Lower leg skin (tissue), 4 donors: ENCODE results near the gene SLC39A8. TPM values are rescaled to one million over a fixed set of nuclear protein-coding genes. Genes with fewer than 3 reads are reported as not detected.

Experiments used
- DNase-seq, 2 donors: peaks; one replicate each; pipeline ENCODE4 v3.0.0-alpha.2; 2019; ENCODE audit warnings: low spot score in 2 of 2
- H3K4me3 ChIP-seq: fragments of 200-600 bp; sonication (generic); 2 replicates; pipeline ENCODE4 v1.5.1; 2017; ENCODE audit warnings: mild to moderate bottlenecking, low read depth; ENCODE audit not compliant: poor library complexity, severe bottlenecking
- POLR2A ChIP-seq, 2 donors: fragments of 450-650 bp; IDR thresholded peaks; one replicate each; pipeline ENCODE4 v1.6.1; 2016 to 2017; ENCODE audit warnings: antibody characterized with exemption in 2 of 2, mild to moderate bottlenecking in 1 of 2, moderate library complexity in 1 of 2
- WGBS, 2 donors: methylation state at CpG; one replicate each; pipeline ENCODE4 v1.1.5; 2018; 5-methylcytosine and 5-hydroxymethylcytosine counted together
- intact Hi-C: fragments of 100-400 bp; cut with DNase I; formaldehyde crosslinking; loops from one replicate; pipeline ENCODE4 v1.15.0; 2023; ENCODE audit warnings: low total_unique reads
- total RNA-seq, 4 donors: library from RNA; depleted of rRNA; stranded (reverse); fragments of >200 nt; gene quantifications; one replicate each; pipeline ENCODE4 v1.1.0, GENCODE V29; 2016
- TF ChIP-seq, protein P1 (sequence below), 3 donors: fragments of 450-650 bp; IDR thresholded peaks; one replicate each; pipeline ENCODE4 v1.5.1; 2016; ENCODE audit warnings: antibody characterized with exemption in 3 of 3, mild to moderate bottlenecking in 3 of 3, moderate library complexity in 2 of 3

Gene SLC39A8
- total RNA-seq, 4 donors from 2014 or later: 11.0 to 34.0 (median 21.8) TPM

DNA sequence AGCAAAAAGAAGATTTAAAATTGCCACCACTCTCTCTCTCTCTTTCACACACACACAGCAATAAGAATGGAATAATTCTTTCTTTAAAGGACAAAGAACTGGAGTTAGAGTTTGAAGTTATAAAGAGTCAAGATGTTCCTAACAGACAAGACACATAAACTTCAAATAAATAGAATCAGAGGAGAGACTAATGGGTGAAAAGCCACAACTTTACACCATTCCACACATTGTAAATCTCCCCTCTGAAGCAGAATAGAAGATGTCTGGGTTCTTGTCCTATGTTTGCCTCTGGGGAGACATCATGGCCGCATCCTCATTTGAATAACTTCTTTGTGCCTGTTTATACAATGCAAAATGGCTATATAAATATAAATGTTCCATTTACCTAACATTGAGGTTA is 39.6 kb downstream of the SLC39A8 start:
- no peak for DNase-seq
- intact Hi-C loops: no loop called here
- no peak overlapping the region for H3K4me3 ChIP-seq
- no peak for TF ChIP-seq POLR2A (IDR thresholded peaks at IDR 0.05)
- TF ChIP-seq, protein P1, sequence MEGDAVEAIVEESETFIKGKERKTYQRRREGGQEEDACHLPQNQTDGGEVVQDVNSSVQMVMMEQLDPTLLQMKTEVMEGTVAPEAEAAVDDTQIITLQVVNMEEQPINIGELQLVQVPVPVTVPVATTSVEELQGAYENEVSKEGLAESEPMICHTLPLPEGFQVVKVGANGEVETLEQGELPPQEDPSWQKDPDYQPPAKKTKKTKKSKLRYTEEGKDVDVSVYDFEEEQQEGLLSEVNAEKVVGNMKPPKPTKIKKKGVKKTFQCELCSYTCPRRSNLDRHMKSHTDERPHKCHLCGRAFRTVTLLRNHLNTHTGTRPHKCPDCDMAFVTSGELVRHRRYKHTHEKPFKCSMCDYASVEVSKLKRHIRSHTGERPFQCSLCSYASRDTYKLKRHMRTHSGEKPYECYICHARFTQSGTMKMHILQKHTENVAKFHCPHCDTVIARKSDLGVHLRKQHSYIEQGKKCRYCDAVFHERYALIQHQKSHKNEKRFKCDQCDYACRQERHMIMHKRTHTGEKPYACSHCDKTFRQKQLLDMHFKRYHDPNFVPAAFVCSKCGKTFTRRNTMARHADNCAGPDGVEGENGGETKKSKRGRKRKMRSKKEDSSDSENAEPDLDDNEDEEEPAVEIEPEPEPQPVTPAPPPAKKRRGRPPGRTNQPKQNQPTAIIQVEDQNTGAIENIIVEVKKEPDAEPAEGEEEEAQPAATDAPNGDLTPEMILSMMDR (IDR thresholded peaks at IDR 0.05): no peak
- WGBS, 2 donors: 89 to 97% methylated on average over 1 of the region's 1 CpG

DNA sequence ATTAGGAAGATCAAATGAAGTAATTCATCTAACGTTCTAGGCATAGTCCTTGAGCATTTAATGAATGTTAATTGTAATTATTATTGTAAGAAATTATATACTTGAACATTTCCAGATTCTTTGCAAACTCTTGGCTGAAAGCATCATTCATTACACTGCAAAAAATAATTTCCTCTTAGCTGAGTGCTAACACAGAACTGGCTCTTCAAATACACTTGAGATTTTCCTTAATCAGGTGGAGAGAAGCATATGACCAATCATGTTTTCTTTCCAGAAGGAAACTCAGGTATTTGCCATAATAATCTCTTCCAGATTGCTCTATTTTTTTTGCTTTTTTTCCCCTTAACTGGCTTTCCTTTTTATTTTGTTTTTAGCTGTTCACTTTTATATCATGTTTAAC is 42.5 kb downstream of the SLC39A8 start:
- no peak overlapping the region for H3K4me3 ChIP-seq
- no peak for TF ChIP-seq POLR2A (IDR thresholded peaks at IDR 0.05)
- TF ChIP-seq, protein P1 (IDR thresholded peaks at IDR 0.05): no peak
- WGBS, 2 donors: 50 to 57% methylated on average over 1 of the region's 1 CpG
- no peak for DNase-seq
- intact Hi-C loops: no loop called here

DNA sequence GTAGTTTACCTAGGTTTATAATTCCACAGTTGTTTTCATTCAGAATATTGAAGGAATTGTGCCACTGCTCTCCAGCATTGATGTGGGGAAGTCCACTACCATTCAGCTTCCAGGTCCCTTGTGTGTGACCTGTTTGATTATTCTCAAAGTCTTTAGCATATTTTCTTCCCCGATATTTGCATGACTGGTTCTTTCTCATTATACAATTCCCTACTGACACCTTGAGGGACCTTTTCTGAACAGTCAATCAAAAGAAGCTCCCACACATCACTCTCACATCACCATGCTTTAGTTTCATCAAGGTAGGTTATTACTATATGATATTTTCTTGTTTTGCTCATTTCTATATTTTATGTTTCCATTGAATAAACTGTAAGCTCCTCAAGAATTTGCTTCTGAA is 44.1 kb downstream of the SLC39A8 start:
- DNase-seq: no peak
- no peak overlapping the region for H3K4me3 ChIP-seq
- intact Hi-C loops: no loop called here

DNA sequence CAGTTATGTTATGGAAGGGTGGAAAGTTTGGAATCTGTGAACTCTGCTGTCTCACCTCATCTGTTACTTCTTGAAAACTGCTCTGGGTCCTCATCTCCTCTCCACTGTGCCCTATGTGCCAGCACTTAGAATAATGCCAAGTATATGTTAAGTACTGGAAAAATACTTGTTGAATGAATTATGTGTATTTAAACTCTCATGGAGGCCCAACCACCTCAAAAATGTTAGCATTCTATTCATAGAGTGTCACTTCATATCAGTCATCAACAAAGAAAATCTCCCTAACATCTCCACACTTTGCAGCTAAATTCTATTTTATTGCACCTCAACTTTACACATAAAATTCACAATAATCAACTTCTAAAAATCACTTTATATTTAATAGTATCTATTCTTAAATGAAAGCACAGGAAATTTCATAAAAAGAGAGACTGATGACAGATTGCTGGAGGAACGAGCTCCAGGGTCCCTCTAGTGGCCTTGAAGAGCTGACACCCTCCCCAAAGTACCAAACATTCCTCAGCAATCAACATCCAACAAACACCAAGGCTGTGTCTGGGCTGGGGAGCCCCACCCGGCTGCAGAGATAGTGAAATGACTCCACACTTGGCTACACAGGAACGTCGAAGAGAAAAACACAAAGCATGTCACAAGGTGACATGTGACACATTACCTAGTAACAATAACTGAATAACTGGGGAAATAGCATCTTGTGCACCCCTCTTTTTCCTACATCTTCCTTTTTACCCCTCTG is 45.8 kb downstream of the SLC39A8 start:
- intact Hi-C loops: no loop called here
- TF ChIP-seq, protein P1 (IDR thresholded peaks at IDR 0.05): no peak
- TF ChIP-seq POLR2A (IDR thresholded peaks at IDR 0.05): no peak
- DNase-seq: peak in 1 of 2 donors; percentile 23
- no peak overlapping the region for H3K4me3 ChIP-seq
- 8 to 9% methylated on average over 4 of the region's 4 CpGs for WGBS, 2 donors

More for the DNA sequence above, 44.1 kb downstream of the SLC39A8 start:
- no peak for TF ChIP-seq POLR2A (IDR thresholded peaks at IDR 0.05)
- TF ChIP-seq, protein P1 (IDR thresholded peaks at IDR 0.05): no peak
- 90 to 93% methylated on average over 1 of the region's 1 CpG for WGBS, 2 donors

DNA sequence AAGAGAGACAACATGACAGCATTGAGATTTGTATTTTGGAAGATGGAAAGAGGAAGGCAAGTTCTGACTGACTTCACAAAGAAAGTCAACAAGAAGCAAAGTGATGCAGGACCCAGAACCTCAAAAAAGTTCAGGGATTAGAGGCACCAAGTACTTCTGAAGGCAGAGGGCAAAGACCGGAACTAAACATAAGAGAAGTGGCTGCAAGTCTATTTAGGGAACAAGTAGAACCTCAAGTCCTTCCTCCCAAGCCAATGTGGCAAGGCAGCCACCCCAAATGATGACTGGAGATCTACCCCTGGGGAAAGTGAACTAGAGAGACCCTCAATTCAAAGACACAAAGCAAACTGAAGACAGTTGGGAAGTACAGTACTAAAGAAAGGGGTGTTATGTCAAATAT is 46.6 kb downstream of the SLC39A8 start:
- no peak for TF ChIP-seq POLR2A (IDR thresholded peaks at IDR 0.05)
- TF ChIP-seq, protein P1 (IDR thresholded peaks at IDR 0.05): no peak
- no peak overlapping the region for H3K4me3 ChIP-seq
- intact Hi-C loops: no loop called here
- DNase-seq: no peak
- 90 to 100% methylated on average over 1 of the region's 1 CpG for WGBS, 2 donors
